Endothelial cell (in vitro differentiated cells): ENCODE results near the gene TMEM9. TPM values are rescaled to one million over a fixed set of nuclear protein-coding genes. Genes with fewer than 3 reads are reported as not detected.

ENCODE experiments used
- DNase-seq: peaks from one replicate; pipeline ENCODE4 v3.0.0; 2021; ENCODE audit warnings: low spot score
- H3K27ac Mint-ChIP-seq: one replicate; pipeline ENCODE4 v1.8.0; 2021; ENCODE audit warnings: mixed read lengths, inconsistent platforms; ENCODE audit not compliant: unreplicated experiment
- H3K27me3 Mint-ChIP-seq: one replicate; pipeline ENCODE4 v1.8.0; 2021; ENCODE audit warnings: mild to moderate bottlenecking, moderate library complexity, mixed read lengths, inconsistent platforms; ENCODE audit not compliant: unreplicated experiment
- H3K36me3 Mint-ChIP-seq: one replicate; pipeline ENCODE4 v1.8.0; 2021; ENCODE audit warnings: mild to moderate bottlenecking, low read depth, mixed read lengths, inconsistent platforms; ENCODE audit not compliant: unreplicated experiment
- H3K4me1 Mint-ChIP-seq: one replicate; pipeline ENCODE4 v1.8.0; 2021; ENCODE audit warnings: mild to moderate bottlenecking, mixed read lengths, inconsistent platforms; ENCODE audit not compliant: unreplicated experiment
- H3K4me3 Mint-ChIP-seq: one replicate; pipeline ENCODE4 v1.8.0; 2021; ENCODE audit warnings: mild to moderate bottlenecking, mixed read lengths, inconsistent platforms; ENCODE audit not compliant: unreplicated experiment
- H3K9me3 Mint-ChIP-seq: one replicate; pipeline ENCODE4 v1.8.0; 2021; ENCODE audit warnings: mixed read lengths, inconsistent platforms; ENCODE audit not compliant: unreplicated experiment
- total RNA-seq: library from RNA; stranded (reverse); fragmentation: NEBNext Ultra II Directional; extraction: Animal tissue kit (Norgen Biotek cat#: 25700); gene quantifications from one replicate; pipeline ENCODE4 v1.2.1, GENCODE V29; 2021; ENCODE audit not compliant: unreplicated experiment
- TF ChIP-seq, protein P1 (sequence below): fragments of 200-600 bp; sonication (generic); IDR thresholded peaks from one replicate; pipeline ENCODE4 v1.5.0; 2021; ENCODE audit warnings: antibody characterized with exemption; ENCODE audit not compliant: unreplicated experiment

The TMEM9 gene
- total RNA-seq, 1 donor from 2014 or later: 78.7 TPM

DNA sequence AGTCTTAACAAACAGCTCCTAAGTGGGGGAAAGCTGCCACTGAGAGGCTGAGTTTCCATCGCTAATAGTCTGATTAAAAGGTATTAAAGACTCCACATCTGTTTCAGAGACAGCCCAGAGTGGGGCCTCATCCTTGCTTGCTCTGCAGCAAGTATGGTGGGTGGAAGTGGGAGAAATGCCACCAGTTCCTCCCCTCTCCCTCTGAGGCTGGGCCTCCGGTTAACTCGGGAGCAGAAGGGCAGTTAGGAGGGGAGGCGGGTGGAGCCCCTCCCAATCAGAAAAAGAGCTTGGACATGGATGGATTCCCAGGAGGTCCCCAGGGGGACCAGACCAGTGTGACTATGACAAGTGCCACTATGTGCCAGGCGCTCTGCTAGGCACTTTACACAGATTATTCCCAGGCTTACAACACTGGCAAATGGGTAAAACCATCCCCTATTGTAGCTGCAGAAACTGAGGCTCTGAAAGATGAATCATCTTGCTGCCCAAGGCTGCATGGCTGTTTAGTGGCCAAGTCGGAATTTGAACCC is 15.9 kb downstream of the TMEM9 start:
- no peak for DNase-seq
- peaks cover 48% of the 10 kb centered on the region for H3K36me3 Mint-ChIP-seq
- H3K27ac Mint-ChIP-seq: no peak overlapping the region
- H3K9me3 Mint-ChIP-seq: no peaks in the 10 kb centered on the region
- H3K27me3 Mint-ChIP-seq: peaks cover 16% of the 10 kb centered on the region
- H3K4me1 Mint-ChIP-seq: peaks cover 24% of the 10 kb centered on the region
- TF ChIP-seq, protein P1, sequence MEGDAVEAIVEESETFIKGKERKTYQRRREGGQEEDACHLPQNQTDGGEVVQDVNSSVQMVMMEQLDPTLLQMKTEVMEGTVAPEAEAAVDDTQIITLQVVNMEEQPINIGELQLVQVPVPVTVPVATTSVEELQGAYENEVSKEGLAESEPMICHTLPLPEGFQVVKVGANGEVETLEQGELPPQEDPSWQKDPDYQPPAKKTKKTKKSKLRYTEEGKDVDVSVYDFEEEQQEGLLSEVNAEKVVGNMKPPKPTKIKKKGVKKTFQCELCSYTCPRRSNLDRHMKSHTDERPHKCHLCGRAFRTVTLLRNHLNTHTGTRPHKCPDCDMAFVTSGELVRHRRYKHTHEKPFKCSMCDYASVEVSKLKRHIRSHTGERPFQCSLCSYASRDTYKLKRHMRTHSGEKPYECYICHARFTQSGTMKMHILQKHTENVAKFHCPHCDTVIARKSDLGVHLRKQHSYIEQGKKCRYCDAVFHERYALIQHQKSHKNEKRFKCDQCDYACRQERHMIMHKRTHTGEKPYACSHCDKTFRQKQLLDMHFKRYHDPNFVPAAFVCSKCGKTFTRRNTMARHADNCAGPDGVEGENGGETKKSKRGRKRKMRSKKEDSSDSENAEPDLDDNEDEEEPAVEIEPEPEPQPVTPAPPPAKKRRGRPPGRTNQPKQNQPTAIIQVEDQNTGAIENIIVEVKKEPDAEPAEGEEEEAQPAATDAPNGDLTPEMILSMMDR: no peak
- H3K4me3 Mint-ChIP-seq: no peak overlapping the region

DNA sequence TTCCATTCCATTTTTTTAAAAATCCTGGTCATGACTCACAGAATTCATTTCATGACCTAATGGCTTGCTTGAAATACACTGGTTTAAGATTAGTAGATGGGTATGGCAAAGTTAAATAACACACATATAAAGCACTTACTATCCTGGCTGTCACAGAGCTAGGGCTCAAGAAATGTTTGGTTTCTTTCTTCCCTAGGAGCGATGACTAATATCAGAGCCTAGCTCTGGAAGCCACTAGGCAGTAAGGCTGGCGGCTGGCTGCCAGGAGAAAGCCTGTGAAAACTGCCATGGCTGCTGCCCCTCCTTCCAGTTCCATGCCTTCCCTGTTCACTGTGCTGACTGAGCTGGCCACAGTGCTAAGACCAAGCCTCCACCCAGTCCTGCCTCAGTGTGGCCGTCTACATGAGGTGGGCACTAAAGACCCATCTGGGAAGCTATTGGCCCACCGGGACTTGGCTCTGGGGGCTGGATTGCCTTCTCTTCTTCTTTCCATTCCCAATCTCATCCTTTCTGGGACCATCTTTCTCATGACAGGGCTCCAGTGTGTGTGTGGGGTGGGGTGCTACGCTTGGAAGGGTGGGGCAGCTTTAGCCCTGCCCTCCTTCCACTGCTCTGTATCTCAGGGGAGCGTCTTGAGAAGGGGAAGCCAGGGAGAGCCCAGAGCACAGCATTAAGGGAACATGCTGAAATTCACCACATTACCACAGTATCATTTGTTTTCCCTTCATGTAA is 16.5 kb downstream of the TMEM9 start:
- Mint-ChIP-seq H3K27me3 (peaks cover 16% of the 10 kb centered on the region), H3K4me1 (peaks cover 24% of the 10 kb centered on the region), H3K4me3 (no peak overlapping the region), H3K9me3 (no peaks in the 10 kb centered on the region), H3K36me3 (peaks cover 46% of the 10 kb centered on the region), H3K27ac (no peak overlapping the region)
- TF ChIP-seq, protein P1: no peak
- DNase-seq: no peak

DNA sequence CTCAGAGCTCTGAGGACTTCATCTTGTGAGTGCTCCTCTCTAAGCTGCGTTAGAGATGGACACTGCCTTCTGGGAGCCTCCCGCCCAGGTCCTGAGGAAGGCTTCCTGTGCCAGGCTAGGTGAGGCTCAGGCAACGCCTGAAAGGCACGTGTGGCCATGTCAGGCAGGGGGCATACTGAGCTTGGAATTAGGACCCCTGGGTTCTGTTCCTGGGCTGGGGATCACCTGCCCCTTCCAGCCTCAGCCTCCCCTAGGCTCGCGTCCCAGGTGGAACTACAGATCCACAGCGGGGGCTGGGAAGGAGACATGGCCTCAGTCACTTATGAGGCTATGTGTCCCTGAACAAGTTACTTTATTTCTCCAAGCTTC is 17.3 kb downstream of the TMEM9 start:
- H3K4me3 Mint-ChIP-seq: no peak overlapping the region
- H3K9me3 Mint-ChIP-seq: no peaks in the 10 kb centered on the region
- peaks cover 24% of the 10 kb centered on the region for H3K4me1 Mint-ChIP-seq
- H3K36me3 Mint-ChIP-seq: peaks cover 43% of the 10 kb centered on the region
- H3K27me3 Mint-ChIP-seq: peaks cover 16% of the 10 kb centered on the region
- no peak for DNase-seq
- no peak overlapping the region for H3K27ac Mint-ChIP-seq
- TF ChIP-seq, protein P1: no peak

DNA sequence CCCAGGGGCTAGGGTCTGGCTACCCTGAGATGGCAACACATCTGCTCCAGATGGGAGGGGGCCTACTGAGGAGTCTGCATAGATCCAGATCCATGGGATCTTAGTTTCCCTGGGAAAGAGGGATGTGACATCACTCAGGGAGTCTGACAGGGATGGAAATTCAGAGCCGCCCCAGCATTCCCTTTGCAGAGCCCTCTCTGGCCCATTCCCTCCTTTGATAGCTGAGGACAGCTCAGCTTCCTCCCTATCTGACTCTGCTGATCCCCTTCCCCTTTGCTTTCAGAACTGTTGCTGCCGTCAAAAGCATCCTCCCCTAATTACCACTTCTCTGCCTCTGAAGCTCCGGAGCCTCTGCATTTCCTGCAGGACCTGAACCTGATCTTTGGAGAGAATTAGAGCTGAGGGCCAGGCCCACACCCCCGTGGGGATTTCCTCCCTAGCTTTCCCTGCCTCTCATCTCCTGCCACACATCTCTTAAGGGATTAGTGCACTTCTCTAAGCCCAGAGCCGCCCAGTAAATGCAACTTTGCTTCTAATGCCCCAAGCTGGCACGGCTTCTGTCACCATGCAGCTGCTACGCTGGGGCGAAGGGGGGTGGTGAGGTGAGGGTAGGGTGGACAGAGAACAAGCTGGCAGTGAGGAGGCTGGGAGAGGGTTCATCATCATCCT is 17.8 kb downstream of the TMEM9 start:
- TF ChIP-seq, protein P1: no peak
- no peak overlapping the region for H3K27ac Mint-ChIP-seq
- no peaks in the 10 kb centered on the region for H3K9me3 Mint-ChIP-seq
- no peak overlapping the region for H3K4me3 Mint-ChIP-seq
- H3K4me1 Mint-ChIP-seq: peaks cover 28% of the 10 kb centered on the region
- no peak for DNase-seq
- peaks cover 16% of the 10 kb centered on the region for H3K27me3 Mint-ChIP-seq
- peaks cover 46% of the 10 kb centered on the region for H3K36me3 Mint-ChIP-seq

DNA sequence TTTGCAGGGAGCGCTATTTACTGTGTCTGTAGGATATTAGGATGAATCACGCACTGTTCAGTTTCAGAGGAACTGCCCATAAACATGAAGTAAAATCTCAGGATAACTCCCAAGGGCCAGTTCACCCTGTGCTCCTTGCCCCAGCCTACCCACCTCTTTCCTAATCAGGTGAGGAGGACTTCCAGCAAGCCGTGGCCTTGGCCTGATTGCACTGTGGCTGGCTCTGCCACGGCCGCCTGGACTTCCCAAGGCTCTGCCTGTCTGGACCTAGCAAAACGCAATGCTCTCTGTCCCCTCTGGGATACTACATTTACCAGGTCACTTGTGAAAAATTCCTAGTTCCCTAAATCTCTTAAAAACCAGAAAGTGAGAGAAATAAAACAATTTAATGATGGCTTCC is 19.9 kb downstream of the TMEM9 start:
- Mint-ChIP-seq H3K4me3 (peak overlapping the region; percentile 49), H3K36me3 (peaks cover 36% of the 10 kb centered on the region), H3K4me1 (peaks cover 26% of the 10 kb centered on the region), H3K27me3 (peaks cover 14% of the 10 kb centered on the region), H3K9me3 (no peaks in the 10 kb centered on the region), H3K27ac (no peak overlapping the region)
- no peak for DNase-seq
- TF ChIP-seq, protein P1: no peak
